Heart left ventricle (tissue), 13 donors: ENCODE data around the gene TSC1.

ENCODE experiments used
- POLR2A ChIP-seq, 2 donors: fragments of 450-650 bp; IDR thresholded peaks; one replicate each; pipeline ENCODE4 v1.6.1; 2017; ENCODE audit warnings: antibody characterized with exemption in 2 of 2, mild to moderate bottlenecking in 2 of 2, moderate library complexity in 2 of 2
- TF ChIP-seq, protein P1 (sequence below), 12 donors: fragments of 200-600 bp; sonication (generic) in 4 of 12; IDR thresholded peaks; one replicate each; pipeline versions ENCODE4 v1.5.0 to v1.8.0; 2018 to 2022; ENCODE audit warnings: antibody characterized with exemption in 12 of 12, mild to moderate bottlenecking in 5 of 12
- donor health status: ischemic (EF 13 %, LVEDD 7.1; RV severe dilation, severe dysfunction).
- donor health status: DM: no; HTN: yes; CAD: no.
- donor health status: DM: no; HTN: no; CAD: no.
- donor health status: ischemic (EF 25% LVEDD 6.9; RV normal size, moderate dysfunction).
- donor health status: ischemic (EF 25% LVEDD 5.7; RV mildly dilated, moderate dysfunction).
- donor health status: ischemic (EF 35%, LVEDD 5.7; RV mildly dilated, moderate dysfunction).
- donor health status: nonischemic (EF 11% LVEDD 7.7; RV severe dilation, severe dysfunction).
- donor health status: DM: yes; HTN: yes; CAD: no.
- donor health status: PGD.
- donor health status: ischemic (EF 29% LVEDD 5.4; RV normal size, mild dysfunction).
- donor health status: nonischemic (EF 23%, LVEDD 6.1; RV moderate dilation, normal function).

DNA sequence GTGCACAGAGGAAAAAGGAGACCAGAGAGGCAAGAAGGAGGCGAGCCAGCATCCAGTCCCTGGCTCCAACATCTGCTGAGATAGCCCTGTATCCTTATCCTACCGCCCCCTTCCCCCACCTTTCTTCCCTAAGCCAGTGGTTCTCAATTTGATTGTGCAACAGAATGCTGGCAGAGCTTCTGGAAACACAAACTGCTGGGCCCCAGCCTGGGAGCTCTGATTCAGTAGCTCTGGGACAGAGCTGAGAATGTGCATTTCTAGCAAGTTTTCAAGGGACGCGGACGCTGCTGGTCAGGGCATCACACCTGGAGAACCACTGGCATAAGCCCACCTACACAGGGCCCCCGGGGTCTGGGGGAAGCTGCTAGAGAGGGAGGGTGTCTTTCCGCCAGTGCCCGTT is 87.4 kb downstream of the TSC1 start:
- TF ChIP-seq, protein P1, sequence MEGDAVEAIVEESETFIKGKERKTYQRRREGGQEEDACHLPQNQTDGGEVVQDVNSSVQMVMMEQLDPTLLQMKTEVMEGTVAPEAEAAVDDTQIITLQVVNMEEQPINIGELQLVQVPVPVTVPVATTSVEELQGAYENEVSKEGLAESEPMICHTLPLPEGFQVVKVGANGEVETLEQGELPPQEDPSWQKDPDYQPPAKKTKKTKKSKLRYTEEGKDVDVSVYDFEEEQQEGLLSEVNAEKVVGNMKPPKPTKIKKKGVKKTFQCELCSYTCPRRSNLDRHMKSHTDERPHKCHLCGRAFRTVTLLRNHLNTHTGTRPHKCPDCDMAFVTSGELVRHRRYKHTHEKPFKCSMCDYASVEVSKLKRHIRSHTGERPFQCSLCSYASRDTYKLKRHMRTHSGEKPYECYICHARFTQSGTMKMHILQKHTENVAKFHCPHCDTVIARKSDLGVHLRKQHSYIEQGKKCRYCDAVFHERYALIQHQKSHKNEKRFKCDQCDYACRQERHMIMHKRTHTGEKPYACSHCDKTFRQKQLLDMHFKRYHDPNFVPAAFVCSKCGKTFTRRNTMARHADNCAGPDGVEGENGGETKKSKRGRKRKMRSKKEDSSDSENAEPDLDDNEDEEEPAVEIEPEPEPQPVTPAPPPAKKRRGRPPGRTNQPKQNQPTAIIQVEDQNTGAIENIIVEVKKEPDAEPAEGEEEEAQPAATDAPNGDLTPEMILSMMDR (IDR thresholded peaks at IDR 0.05): no peak
- TF ChIP-seq POLR2A (IDR thresholded peaks at IDR 0.05): no peak
